HepG2 (cell line): ENCODE results near the gene LAMP1. TPM values are rescaled to one million over a fixed set of nuclear protein-coding genes. Genes with fewer than 3 reads are reported as not detected.

ENCODE experiments used
- ATF7-NPFF ChIP-seq: sonication (generic); formaldehyde crosslinking; IDR thresholded peaks from 2 replicates; pipeline ENCODE4 v1.8.1; 2023; ENCODE audit warnings: mild to moderate bottlenecking, low read depth, missing genetic modification reagents, moderate library complexity
- BRD4 ChIP-seq: sonication (generic); formaldehyde crosslinking; IDR thresholded peaks from 2 replicates; pipeline ENCODE4 v1.4.0; 2020; ENCODE audit warnings: missing genetic modification reagents
- DPF2 ChIP-seq: sonication (generic); formaldehyde crosslinking; IDR thresholded peaks from 2 replicates; pipeline ENCODE4 v1.4.0; 2020; ENCODE audit warnings: mild to moderate bottlenecking, low read depth, missing genetic modification reagents, borderline replicate concordance
- ETS1 ChIP-seq: sonication (generic); formaldehyde crosslinking; IDR thresholded peaks from 2 replicates; pipeline ENCODE4 v1.4.0; 2020; ENCODE audit warnings: missing genetic modification reagents
- FOXJ3 ChIP-seq: sonication (generic); formaldehyde crosslinking; IDR thresholded peaks from 2 replicates; pipeline ENCODE4 v1.4.0; 2020; ENCODE audit warnings: missing genetic modification reagents, mild to moderate bottlenecking, borderline replicate concordance
- HOXD1 ChIP-seq: sonication (generic); formaldehyde crosslinking; IDR thresholded peaks from 2 replicates; pipeline ENCODE4 v1.5.0; 2020; ENCODE audit warnings: missing genetic modification reagents
- KAT8 ChIP-seq: IDR thresholded peaks from 2 replicates; pipeline ENCODE4 v1.6.1; 2016; ENCODE audit warnings: missing genetic modification reagents, missing compliant biosample characterization
- NBN ChIP-seq: fragments of 450-650 bp; conservative IDR thresholded peaks from 2 replicates; pipeline ENCODE4 v1.6.1; 2017
- NFRKB ChIP-seq: fragments of 450-650 bp; IDR thresholded peaks from 2 replicates; pipeline ENCODE4 v1.6.1; 2017
- PBX2 ChIP-seq: IDR thresholded peaks from 2 replicates; pipeline ENCODE4 v1.6.1; 2016; ENCODE audit warnings: control low read depth
- REL ChIP-seq: sonication (generic); formaldehyde crosslinking; conservative IDR thresholded peaks from 2 replicates; pipeline ENCODE4 v1.8.0; 2022; ENCODE audit warnings: mild to moderate bottlenecking, missing genetic modification reagents, moderate library complexity
- ZBTB21 ChIP-seq: sonication (generic); formaldehyde crosslinking; IDR thresholded peaks from 2 replicates; pipeline ENCODE4 v1.4.0; 2020; ENCODE audit warnings: missing genetic modification reagents
- ZBTB38 ChIP-seq: sonication (generic); formaldehyde crosslinking; IDR thresholded peaks from 2 replicates; pipeline ENCODE4 v1.5.1; 2020; ENCODE audit warnings: mild to moderate bottlenecking, missing genetic modification reagents
- ZNF317 ChIP-seq: sonication (generic); formaldehyde crosslinking; IDR thresholded peaks from 2 replicates; pipeline ENCODE4 v1.5.0; 2020; ENCODE audit warnings: mild to moderate bottlenecking, missing genetic modification reagents
- ZNF407 ChIP-seq: sonication (generic); formaldehyde crosslinking; IDR thresholded peaks from one replicate; pipeline ENCODE4 v1.5.1; 2020; ENCODE audit warnings: mild to moderate bottlenecking, missing genetic modification reagents; ENCODE audit errors: not compliant biosample characterization
- ZNF446 ChIP-seq: sonication (generic); formaldehyde crosslinking; IDR thresholded peaks from 2 replicates; pipeline ENCODE4 v1.5.0; 2020; ENCODE audit warnings: mild to moderate bottlenecking, missing genetic modification reagents
- ZNF660 ChIP-seq: sonication (generic); formaldehyde crosslinking; IDR thresholded peaks from 2 replicates; pipeline ENCODE4 v1.5.1; 2020; ENCODE audit warnings: mild to moderate bottlenecking, low read depth, missing genetic modification reagents, borderline replicate concordance
- polyA plus RNA-seq, 8 experiments: library from polyadenylated mRNA; depleted of rRNA in 3 of 8; stranded (reverse) in 7 of 8; unstranded in 1 of 8; fragments of >200 nt; fragmentation: Illumina TruSeq in 4 of 8; extraction: Trizol in 4 of 8; gene quantifications; 2 replicates each; pipeline versions ENCODE4 v1.2.1 to v1.2.3, GENCODE V29; 2011 to 2016; ENCODE audit warnings: low read depth in 4 of 8, missing spikeins in 1 of 8, mixed read lengths in 1 of 8; ENCODE audit not compliant: insufficient read depth in 1 of 8
- total RNA-seq, 5 experiments: library from RNA; depleted of rRNA; stranded (reverse); fragments of >200 nt; fragmentation: Illumina TruSeq; extraction: Trizol; gene quantifications; 2 replicates each; pipeline ENCODE4 v1.2.3, GENCODE V29; 2016; ENCODE audit warnings: low read depth in 1 of 5
- TF ChIP-seq, protein P1 (sequence below): sonication (generic); formaldehyde crosslinking; IDR thresholded peaks from 2 replicates; pipeline ENCODE4 v1.4.0; 2020; ENCODE audit warnings: low read depth, mild to moderate bottlenecking, missing genetic modification reagents

The LAMP1 gene
- total and polyA plus RNA-seq, 2 of the 13 experiments (the other 11 are each of a cell fraction or from before 2014, with no cell fraction given) = 103 to 112 TPM

- no peak for TF ChIP-seq ETS1 (CRISPR knock-in tag)
- no peak for TF ChIP-seq HOXD1 (CRISPR knock-in tag)
- no peak for TF ChIP-seq ZBTB38 (CRISPR knock-in tag)
- TF ChIP-seq, protein P1, sequence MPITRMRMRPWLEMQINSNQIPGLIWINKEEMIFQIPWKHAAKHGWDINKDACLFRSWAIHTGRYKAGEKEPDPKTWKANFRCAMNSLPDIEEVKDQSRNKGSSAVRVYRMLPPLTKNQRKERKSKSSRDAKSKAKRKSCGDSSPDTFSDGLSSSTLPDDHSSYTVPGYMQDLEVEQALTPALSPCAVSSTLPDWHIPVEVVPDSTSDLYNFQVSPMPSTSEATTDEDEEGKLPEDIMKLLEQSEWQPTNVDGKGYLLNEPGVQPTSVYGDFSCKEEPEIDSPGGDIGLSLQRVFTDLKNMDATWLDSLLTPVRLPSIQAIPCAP (CRISPR knock-in tag) = no peak
- no peak for TF ChIP-seq ZBTB21 (CRISPR knock-in tag)
- no peak for TF ChIP-seq BRD4 (CRISPR knock-in tag)
- no peak for TF ChIP-seq DPF2 (CRISPR knock-in tag)
- no peak for TF ChIP-seq ZNF446
- no peak for TF ChIP-seq ATF7-NPFF (CRISPR knock-in tag)
- TF ChIP-seq NFRKB = no peak
- no peak for TF ChIP-seq REL (CRISPR knock-in tag)
- TF ChIP-seq ZNF660 (CRISPR knock-in tag) = no peak
- TF ChIP-seq ZNF407 (CRISPR knock-in tag) = no peak
- TF ChIP-seq KAT8 (CRISPR knock-in tag) = 0 out of 2 replicates have a peak, but pooled peaks have one; percentile 25
- no peak for TF ChIP-seq NBN
- TF ChIP-seq ZNF317 (CRISPR knock-in tag) = no peak
- TF ChIP-seq PBX2 (CRISPR knock-in tag) = no peak
- no peak for TF ChIP-seq FOXJ3 (CRISPR knock-in tag)
Measured at GRCh38 chr13:113292021-113292862, 4.8 kb upstream of the LAMP1 start (continued).
